ENCODE data around the gene SECTM1.
"Not testable (repeated sequence)": the region's sequence is repeated elsewhere in the genome, so short reads cannot be mapped to it uniquely, and the experiment has no call there.

SECTM1 gene

DNA sequence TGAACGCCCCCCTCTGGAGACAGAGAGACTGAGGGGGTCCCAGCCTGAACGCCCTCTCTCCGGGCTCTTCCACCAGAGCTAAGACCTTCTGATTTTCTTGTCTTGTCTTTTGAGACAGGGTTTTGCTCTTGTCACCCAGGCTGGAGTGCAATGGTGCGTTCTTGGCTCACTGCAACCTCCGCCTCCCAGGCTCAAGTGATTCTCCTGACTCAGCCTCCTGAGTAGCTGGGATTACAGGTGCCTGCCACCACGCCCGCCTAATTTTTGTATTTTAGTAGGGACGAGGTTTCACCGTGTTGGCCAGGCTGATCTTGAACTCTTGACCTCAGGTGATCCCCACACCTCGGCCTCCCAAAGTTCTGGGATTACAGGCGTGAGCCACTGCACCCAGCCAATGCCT lies 14.4 kb upstream of the SECTM1 start:
- DNase-seq (ENCODE audit: low read depth in 2 of 2): not testable (repeated sequence)

DNA sequence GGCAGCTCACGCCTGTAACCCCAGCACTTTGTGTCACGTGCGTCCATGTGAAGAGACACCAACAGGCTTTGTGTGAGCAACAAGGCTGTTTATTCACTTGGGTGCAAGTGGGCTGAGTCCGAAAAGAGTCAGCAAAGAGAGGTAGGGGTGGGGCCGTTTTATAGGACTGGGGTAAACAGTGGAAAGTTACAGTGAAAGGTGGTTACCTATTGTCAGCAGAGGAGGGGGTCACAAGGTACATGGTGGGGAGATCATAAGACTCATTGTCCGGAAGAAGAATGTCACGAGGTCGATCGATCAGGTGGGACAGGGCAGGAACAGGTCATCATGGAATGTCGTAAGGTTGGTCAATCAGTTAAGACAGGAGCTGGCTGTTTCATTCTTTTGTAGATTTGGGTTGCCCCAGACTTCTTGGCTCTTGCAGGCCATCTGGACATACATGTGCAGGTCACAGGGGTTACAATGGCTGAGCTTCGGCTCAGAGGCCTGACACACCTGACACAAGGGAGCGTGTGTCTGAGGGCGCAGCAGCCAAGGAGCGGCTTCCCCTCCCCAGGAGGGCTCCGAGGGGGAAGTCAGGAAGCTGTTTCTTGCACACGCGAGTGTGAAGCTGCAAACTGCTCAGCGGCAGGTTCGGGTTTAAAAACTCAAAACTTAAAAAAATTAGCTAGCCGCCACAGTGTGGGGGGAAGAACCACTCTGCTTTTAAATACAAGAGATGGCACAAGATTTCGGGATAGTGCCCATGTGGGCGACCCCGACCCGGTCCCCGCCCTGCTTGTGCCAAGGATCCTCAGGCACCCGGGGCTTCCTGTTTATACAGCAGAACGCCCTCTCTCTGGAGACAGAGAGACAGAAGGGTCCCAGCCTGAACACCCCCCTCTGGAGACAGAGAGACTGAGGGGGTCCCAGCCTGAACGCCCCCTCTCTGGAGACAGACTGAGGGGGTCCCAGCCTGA lies 13.1 kb upstream of the SECTM1 start:
- DNase-seq (ENCODE audit: low read depth in 2 of 2): no peak

- DNase-seq (ENCODE audit: low read depth in 2 of 2): no peak
Observed at GRCh38 chr17:82345151-82345976, 11.8 kb upstream of the SECTM1 start.

DNA sequence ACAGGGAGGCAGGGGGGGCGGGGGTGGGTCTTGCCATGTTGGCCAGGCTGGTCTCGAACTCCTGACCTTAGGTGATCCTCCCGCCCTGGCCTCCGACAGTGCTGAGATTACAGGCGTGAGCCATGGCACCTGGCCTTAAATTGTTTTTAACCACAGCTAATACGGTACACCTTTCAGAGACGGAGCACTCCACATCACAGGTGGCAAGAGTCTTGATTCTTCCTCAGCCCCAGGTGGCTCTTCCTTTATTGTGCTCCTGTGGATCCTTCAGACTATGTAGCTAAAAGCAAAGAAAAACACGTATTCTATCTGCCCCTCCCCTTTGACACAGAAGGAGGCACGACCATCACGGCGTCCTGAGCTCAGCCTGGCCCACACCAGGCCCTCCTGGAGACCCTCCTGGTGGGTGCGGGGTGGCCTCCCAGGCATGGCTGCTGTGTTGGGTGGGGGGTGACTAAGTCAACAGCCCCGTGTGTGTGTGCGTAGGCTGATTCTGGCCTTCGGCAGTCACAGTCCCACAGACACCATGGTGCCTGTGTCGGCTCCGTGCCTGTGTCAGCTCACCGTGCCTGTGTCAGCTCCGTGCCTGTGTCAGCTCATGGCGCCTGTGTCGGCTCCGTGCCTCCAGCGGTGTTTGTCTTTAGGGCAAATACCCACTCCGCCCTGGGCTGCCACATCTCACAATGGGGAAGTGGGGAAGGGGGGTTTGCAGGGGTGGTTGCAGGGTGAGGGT lies 10.8 kb upstream of the SECTM1 start:
- no peak for DNase-seq (ENCODE audit: low read depth in 2 of 2)

GRCh38 chr17:82343560-82343959 lies 10.0 kb upstream of the SECTM1 start:
- no peak for DNase-seq (ENCODE audit: low read depth in 2 of 2)

- DNase-seq (ENCODE audit: low read depth in 2 of 2): no peak
Observed at GRCh38 chr17:82342361-82343079, 9.0 kb upstream of the SECTM1 start.

- no peak for DNase-seq (ENCODE audit: low read depth in 2 of 2)
Observed at GRCh38 chr17:82339634-82340580, 6.3 kb upstream of the SECTM1 start.

DNA sequence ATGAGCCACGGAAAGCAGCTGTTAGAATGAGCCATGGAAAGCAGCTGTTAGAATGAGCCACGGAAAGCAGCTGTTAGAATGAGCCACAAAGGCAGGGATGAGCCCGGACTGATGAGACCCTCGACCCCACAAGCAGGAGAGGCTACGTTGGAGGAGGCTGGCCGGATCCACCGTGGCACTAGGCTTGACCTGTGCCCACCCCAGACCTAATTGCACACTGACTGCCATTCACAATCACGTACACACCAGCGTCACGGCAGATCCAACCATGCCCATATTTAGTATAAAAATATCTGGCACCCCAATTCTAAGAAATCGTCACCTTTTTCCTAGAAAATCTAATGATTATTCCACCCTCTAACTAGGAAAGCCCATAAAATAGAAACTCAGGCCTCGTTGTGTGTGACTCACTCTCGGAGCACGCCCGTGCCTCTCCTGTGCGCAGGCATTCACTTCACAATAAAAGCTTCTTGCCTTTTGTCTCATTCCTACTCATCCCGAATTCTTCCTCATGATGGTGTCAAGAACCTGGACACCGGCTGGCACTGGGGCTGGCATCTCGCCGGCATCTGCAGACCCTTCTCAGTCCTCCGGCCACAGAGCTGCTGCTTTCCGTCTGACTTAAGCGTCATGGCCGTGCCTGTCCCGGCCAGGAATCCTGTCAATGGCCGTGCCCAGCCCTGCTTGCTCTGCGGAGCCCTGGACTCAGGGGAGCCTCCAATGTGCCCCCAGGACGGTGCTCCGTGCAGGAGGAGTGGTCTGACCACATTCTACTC lies 5.5 kb upstream of the SECTM1 start:
- no peak for DNase-seq (ENCODE audit: low read depth in 2 of 2)

GRCh38 chr17:82334622-82335394 lies 1.2 kb upstream of the SECTM1 start:
- no peak for DNase-seq (ENCODE audit: low read depth in 2 of 2)

- DNase-seq (ENCODE audit: low read depth in 2 of 2): no peak
Observed at GRCh38 chr17:82334204-82334621, 647 bp upstream of the SECTM1 start.

DNA sequence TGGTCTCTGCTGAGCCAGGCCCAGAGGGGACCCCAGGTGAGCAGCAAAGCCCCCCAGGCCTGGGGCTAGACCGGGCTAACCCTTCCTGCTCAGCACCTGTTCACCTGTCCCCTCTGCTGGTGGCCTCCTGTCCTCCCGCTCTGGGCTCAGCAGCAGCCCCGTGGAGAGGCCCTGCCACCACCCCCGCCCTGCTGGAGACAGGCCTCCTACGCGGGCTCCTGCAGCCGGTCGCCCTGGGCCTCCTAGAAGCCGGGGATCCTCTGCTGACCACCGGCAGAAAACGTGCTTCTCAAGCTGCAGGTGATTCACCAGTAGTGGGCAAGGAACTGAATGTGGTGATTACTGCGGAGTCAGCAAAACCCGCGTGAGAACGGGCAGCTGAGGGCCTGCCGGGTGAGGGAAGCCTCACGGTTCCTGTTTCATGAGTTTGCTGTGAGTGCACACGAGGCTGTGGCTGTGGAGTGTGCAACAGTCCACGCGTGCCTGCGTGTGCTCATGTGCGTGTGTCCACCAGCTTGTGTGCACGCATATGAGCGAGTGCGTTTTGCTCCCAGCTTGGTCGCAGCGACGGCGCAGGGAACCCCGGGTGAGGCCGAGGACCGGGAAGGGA lies 792 bp downstream of the SECTM1 start:
- DNase-seq (ENCODE audit: low read depth in 2 of 2): no peak

GRCh38 chr17:82331345-82331939 lies 2.1 kb downstream of the SECTM1 start:
- no peak for DNase-seq (ENCODE audit: low read depth in 2 of 2)

- DNase-seq (ENCODE audit: low read depth in 2 of 2): no peak
Observed at GRCh38 chr17:82330322-82331239, 3.0 kb downstream of the SECTM1 start.

DNA sequence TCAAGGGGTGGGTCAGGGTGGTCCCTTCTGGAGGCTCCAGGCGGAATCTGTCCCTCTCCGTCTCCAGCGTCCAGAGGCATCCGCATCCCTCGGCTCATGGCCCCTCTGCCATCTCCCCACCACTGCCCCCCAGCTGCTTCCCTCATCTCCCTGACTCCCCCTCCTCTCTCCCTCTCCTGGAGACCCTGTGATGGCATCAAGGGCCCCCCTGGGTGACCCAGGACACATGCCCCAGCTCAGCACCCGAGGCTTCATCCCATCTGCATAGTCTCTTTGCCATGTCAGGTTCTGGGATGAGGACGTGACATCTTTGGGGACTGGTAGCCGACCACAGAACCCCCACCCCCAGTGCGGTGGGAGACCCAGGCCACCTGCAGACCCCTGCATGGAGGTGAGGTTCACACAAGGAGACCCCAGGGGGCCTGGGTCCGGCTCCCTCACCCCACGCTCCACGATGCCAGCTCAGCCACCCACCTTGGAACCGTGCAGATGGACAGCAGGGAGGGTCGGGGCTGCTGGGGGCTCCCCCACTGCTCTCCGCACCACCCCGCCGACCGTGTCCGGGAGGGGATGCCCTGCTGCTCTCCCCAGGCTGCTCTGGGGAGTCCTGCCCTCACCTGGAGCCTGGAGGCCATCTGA lies 3.8 kb downstream of the SECTM1 start:
- DNase-seq (ENCODE audit: low read depth in 2 of 2): no peak

GRCh38 chr17:82328994-82329507 lies 4.5 kb downstream of the SECTM1 start:
- no peak for DNase-seq (ENCODE audit: low read depth in 2 of 2)

All from stimulated activated CD4-positive, alpha-beta T cell treated with anti-CD3 and anti-CD28 coated beads, Interleukin-15, amount 100 ng/mL, for 48 hours (primary cell).